Measurements from ENCODE around the gene SNAI1.
"Not testable (repeated sequence)": the region's sequence is repeated elsewhere in the genome, so short reads cannot be mapped to it uniquely, and the experiment has no call there.

DNA sequence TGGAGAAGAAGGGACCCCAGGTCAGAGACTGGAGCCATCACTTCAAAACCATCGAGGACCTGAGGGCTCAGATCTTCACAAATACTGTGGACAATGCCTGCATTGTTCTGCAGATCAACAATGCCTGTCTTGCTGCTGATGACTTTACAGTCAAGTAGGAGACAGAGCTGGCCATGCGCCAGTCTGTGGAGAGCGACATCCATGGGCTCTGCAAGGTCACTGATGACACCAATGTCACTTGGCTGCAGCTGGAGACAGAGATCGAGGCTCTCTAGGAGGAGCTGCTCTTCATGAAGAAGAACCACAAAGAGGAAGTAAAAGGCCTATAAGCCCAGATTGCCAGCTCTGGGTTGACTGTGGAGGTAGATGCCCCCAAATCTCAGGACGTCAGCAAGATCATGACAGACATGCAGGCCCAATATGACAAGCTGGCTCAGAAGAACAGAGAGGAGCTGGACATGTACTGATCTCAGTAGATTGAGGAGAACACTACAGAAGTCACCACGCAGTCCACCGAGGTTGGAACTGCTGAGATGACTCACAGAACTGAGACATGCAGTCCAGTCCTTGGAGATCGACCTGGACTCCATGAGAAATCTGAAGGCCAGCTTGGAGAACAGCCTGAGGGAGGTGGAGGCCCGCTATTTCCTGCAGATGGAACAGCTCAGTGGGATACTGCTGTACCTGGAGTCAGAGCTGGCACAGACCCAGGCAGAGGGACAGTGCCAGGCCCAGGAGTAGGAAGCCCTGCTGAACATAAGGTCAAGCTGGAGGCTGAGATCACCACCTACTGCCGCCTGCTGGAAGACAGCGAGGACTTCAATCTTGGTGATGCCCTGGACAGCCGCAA, 25.5 kb upstream of the SNAI1 start:
- TF ChIP-seq, protein P1, sequence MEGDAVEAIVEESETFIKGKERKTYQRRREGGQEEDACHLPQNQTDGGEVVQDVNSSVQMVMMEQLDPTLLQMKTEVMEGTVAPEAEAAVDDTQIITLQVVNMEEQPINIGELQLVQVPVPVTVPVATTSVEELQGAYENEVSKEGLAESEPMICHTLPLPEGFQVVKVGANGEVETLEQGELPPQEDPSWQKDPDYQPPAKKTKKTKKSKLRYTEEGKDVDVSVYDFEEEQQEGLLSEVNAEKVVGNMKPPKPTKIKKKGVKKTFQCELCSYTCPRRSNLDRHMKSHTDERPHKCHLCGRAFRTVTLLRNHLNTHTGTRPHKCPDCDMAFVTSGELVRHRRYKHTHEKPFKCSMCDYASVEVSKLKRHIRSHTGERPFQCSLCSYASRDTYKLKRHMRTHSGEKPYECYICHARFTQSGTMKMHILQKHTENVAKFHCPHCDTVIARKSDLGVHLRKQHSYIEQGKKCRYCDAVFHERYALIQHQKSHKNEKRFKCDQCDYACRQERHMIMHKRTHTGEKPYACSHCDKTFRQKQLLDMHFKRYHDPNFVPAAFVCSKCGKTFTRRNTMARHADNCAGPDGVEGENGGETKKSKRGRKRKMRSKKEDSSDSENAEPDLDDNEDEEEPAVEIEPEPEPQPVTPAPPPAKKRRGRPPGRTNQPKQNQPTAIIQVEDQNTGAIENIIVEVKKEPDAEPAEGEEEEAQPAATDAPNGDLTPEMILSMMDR (IDR thresholded peaks at IDR 0.05) = not testable (repeated sequence)
- not testable (repeated sequence) for TF ChIP-seq POLR2A (IDR thresholded peaks at IDR 0.05)
